DND-41 (cell line): ENCODE results near the gene CGRRF1.

Experiments
- CTCF ChIP-seq: IDR thresholded peaks from 2 replicates; pipeline ENCODE4 v1.5.1; 2012; ENCODE audit warnings: borderline replicate concordance, low read length, moderate library complexity, mild to moderate bottlenecking; ENCODE audit not compliant: poor library complexity, severe bottlenecking; ENCODE audit errors: extremely low read depth
- EZH2 ChIP-seq: IDR thresholded peaks from 3 replicates; pipeline ENCODE4 v1.6.1; 2012; ENCODE audit warnings: borderline replicate concordance, low read depth, mild to moderate bottlenecking, moderate library complexity, low read length, inconsistent platforms; ENCODE audit not compliant: severe bottlenecking

GRCh38 chr14:54570631-54571415 lies 61.1 kb downstream of the CGRRF1 start:
- TF ChIP-seq CTCF (no peak), EZH2 (no peak)
